GM18519 (cell line): ENCODE results near the gene TRMO.

Experiments used
- ATAC-seq: cut with Tn5 transposase; IDR thresholded peaks from one replicate; pipeline ENCODE4 v1.9.1; 2021; ENCODE audit warnings: mild to moderate bottlenecking, moderate library complexity; ENCODE audit not compliant: unreplicated experiment, low FRiP score

Gene TRMO

GRCh38 chr9:97940233-97940632 lies 17.9 kb upstream of the TRMO start:
- ATAC-seq: no peak

GRCh38 chr9:97938081-97938644 lies 15.9 kb upstream of the TRMO start, which contains the start of gene HEMGN:
Gene HEMGN (minus strand): TSS chr9:97938172. CDS start chr9:97938136, 36 bp downstream.
- no peak for ATAC-seq

- no peak for ATAC-seq
These were observed 14.7 kb upstream of the TRMO start for GRCh38 chr9:97936998-97937397.

- ATAC-seq: no peak
These were observed 13.0 kb upstream of the TRMO start for GRCh38 chr9:97935276-97935675.

GRCh38 chr9:97934321-97935115 lies 12.2 kb upstream of the TRMO start:
- no peak for ATAC-seq

GRCh38 chr9:97933297-97933998 lies 11.1 kb upstream of the TRMO start:
- no peak for ATAC-seq

GRCh38 chr9:97930972-97931371 lies 8.7 kb upstream of the TRMO start:
- no peak for ATAC-seq

- no peak for ATAC-seq
These were observed 6.8 kb upstream of the TRMO start for GRCh38 chr9:97928986-97929604.

GRCh38 chr9:97925497-97926334 lies 3.4 kb upstream of the TRMO start:
- ATAC-seq: no peak

GRCh38 chr9:97924386-97924785 lies 2.1 kb upstream of the TRMO start:
- no peak for ATAC-seq

GRCh38 chr9:97923529-97924108 lies 1.3 kb upstream of the TRMO start:
- ATAC-seq: no peak

- no peak for ATAC-seq
These were observed 3.0 kb downstream of the TRMO start for GRCh38 chr9:97919217-97919813.

- no peak for ATAC-seq
These were observed 3.7 kb downstream of the TRMO start for GRCh38 chr9:97918611-97919010.

- ATAC-seq: no peak
These were observed 10.3 kb downstream of the TRMO start for GRCh38 chr9:97911970-97912369.

- no peak for ATAC-seq
These were observed 10.8 kb downstream of the TRMO start for GRCh38 chr9:97911528-97911927.

- no peak for ATAC-seq
These were observed 11.9 kb downstream of the TRMO start for GRCh38 chr9:97910357-97910756.

GRCh38 chr9:97908705-97909104 lies 13.6 kb downstream of the TRMO start:
- ATAC-seq: no peak

GRCh38 chr9:97907632-97908031 lies 14.7 kb downstream of the TRMO start:
- ATAC-seq: no peak

- ATAC-seq: no peak
These were observed 15.3 kb downstream of the TRMO start for GRCh38 chr9:97907046-97907445.
